GM18909 (cell line): ENCODE data around the gene GRK3.
"Not testable (repeated sequence)": the region's sequence is repeated elsewhere in the genome, so short reads cannot be mapped to it uniquely, and the experiment has no call there.

Source experiments
- ATAC-seq: cut with Tn5 transposase; IDR thresholded peaks from one replicate; pipeline ENCODE4 v1.9.1; 2021; ENCODE audit warnings: mild to moderate bottlenecking; ENCODE audit not compliant: unreplicated experiment, poor library complexity

The GRK3 gene

GRCh38 chr22:25564320-25564978 is at the start of gene GRK3:
TSS of gene GRK3 (plus strand) at chr22:25564675. CDS start at chr22:25565041, 366 bp downstream.
- ATAC-seq, result peak; percentile 48

- no peak for ATAC-seq
These were observed 46.3 kb upstream of the GRK3 start for GRCh38 chr22:25518000-25518663.

DNA sequence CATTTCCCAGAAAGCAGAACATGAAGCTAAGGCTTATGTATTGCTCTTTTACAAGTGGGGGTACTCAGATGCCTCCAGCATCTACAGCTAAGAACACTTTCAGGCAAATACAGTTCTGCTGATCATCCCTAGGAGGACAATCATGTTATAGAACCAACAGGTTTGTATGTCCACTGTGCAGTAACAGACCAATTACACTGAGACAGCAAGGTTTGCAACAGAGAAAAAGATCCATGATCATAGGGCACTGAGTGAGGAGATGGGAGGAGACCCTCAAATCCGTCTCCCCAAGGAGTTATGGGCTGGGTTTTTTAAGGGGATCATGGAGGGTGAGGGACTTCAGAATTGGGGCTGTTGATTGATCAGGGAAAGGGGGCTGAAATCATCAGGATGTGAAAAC is 39.1 kb upstream of the GRK3 start:
- no peak for ATAC-seq

DNA sequence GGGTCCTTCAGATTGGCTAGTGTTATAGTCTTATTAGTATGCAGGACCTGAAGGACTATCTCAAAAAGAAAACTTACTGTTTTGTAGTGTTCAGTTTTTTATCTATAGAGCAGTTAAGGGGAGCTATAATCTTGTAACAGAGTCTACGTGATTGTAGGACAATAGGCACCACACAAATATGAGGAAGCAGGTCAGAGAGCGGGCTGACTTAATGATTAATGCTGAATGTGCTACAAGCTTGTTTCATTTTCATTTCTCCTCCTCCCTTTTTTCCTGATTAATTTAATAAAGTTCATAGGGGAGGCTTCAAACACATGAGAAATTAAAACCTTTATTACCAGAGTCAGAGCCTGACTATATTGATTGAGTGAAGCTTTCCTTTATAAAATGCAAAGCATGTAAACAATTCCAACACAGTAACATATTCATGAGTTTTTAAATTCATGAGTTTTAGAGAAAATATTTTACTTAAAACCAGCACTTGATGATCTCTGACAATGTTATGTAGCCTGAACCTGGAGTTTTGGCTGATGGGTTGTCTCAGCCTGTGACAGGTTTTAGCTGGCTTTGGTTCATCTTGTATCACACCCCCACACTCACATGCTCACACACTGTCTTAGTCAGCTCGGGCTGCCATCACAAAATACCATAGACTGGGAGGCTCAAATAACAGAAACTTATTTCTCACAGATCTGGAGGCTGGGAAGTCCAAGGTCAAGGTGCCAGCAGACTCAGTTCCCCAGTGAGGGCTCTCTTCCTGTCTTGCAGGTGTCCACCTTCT is 38.5 kb upstream of the GRK3 start:
- not testable (repeated sequence) for ATAC-seq

DNA sequence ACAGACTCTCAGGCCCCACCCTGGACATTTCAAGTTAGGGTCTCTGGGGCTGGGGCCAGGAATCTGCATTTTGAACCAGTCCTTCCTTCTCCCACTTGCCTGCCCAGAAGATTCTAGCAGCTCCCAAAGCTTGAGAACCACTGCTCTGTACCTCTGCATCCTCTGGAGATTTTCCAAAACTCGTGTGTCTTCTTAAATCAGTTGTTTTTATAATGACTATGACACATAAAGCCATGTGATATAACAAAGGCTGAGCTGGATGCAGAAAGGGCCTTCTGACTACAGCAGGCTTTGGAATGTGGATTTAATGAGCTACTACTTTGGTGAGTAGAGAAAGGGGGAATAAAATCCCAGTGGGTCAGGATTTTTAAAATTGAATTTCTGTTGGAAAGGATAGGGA is 37.5 kb upstream of the GRK3 start:
- ATAC-seq, result not testable (repeated sequence)

DNA sequence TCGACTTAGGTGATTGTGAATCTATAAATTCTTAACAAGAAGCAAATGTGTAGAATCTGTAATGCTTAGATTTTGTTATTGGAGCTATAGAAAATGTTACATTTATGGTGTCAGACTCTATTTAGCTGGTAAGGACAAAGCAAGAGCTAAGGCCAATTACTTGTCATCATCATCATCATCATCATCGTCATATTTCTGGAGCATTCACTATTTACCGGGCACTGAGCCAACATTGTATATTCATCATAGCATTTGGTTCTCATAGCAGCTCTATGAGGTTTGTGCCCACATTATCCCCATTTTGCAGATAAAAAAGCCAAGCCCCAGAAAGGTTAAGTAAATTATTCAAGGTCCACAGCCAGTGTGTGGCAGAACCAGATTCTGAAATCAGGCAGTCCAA is 36.4 kb upstream of the GRK3 start:
- not testable (repeated sequence) for ATAC-seq

GRCh38 chr22:25529059-25529458 is 35.4 kb upstream of the GRK3 start:
- not testable (repeated sequence) for ATAC-seq

- ATAC-seq, result not testable (repeated sequence)
These were observed 34.8 kb upstream of the GRK3 start for GRCh38 chr22:25529541-25530137.

- ATAC-seq, result not testable (repeated sequence)
These were observed 32.8 kb upstream of the GRK3 start for GRCh38 chr22:25531677-25532076.

DNA sequence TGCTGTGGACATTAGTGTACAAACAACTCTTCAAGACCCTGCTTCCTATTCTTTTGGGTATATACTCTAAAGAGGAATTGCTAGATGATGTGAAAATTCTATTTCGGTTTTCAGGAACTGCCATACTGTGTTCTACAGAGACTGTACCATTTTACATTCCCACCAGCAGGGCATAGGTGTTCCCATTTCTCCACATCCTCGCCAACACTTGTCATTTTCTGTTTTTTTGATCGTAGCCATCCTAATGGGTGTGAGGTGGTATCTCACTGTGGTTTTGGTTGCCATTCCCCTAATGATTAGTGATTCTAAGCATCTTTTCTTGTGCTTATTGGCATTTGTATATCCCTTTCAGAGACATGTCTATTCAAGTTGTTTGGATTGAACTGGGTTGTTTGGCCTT is 29.8 kb upstream of the GRK3 start:
- no peak for ATAC-seq

DNA sequence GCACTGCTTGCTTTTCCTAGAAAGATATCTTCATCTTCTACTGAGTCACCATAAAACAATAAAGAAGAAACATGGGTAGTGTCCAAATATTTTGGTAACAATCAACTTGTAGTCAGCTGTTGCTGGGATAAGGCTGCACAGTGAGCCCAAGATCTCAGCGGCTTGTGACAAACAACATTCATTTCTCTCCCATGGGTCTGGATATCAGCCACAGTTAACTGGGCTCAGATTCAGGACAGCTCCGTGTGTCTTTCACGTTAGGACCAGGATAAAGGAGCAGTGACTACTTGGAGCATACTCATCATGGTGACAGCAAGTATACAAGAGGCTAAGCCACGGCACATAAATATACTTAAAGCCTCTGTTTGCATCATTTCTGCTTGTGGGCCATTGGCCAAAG is 27.9 kb upstream of the GRK3 start:
- ATAC-seq, result no peak

GRCh38 chr22:25540166-25540907 is 24.1 kb upstream of the GRK3 start:
- ATAC-seq, result no peak

DNA sequence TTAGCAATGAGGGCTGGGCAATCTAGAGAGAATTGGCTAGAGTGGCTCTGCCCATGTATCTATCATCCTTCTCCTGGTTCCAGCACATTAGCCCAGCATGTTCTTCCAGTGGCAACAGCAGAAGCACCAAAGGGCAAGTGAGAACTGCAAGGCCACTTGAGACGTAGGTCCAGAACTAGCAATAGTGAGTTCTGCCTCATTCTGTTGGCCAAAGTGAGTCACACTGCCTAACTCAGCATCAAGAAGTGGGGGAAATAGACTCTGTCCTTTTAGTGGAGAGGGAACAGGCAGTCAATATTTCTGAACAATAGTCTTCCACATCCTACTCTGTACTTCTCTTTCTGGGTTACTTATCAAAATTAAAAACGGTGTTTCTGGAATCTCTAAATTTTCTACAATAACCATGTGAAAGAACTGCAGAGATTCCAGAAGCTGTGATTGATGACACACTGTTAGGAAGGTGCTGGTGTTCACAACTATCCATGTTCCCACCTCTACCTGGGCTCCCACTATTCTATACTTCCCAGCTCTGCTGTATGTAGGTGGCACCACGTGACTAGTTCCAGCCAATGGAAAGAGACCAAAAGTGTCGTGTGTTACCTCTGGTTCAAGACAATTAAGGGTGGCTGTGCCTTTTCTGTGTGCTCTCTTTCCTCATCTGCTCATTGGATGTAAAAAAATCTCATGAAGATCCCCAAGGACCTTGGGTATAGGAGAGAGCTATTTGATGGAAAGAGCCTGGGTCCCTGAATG is 23.4 kb upstream of the GRK3 start:
- ATAC-seq, result no peak

DNA sequence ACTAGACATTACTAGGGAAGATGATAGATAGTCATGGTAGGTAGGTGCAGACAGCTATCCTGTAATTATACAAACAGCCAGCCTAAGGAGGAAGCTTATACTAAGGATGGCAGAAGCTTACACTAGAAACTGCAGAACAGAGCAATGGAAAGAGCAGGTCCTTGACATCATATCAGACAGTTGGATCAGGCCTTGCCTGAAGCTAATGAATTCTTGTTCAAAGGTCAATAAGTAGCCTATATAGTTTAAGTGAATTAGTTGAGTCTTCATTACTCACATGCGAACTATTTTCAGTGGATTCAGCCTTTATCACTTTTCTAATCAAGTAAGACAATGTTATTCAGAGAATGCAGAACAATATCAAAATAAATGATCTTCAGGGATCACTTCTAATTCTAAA is 22.3 kb upstream of the GRK3 start:
- no peak for ATAC-seq

DNA sequence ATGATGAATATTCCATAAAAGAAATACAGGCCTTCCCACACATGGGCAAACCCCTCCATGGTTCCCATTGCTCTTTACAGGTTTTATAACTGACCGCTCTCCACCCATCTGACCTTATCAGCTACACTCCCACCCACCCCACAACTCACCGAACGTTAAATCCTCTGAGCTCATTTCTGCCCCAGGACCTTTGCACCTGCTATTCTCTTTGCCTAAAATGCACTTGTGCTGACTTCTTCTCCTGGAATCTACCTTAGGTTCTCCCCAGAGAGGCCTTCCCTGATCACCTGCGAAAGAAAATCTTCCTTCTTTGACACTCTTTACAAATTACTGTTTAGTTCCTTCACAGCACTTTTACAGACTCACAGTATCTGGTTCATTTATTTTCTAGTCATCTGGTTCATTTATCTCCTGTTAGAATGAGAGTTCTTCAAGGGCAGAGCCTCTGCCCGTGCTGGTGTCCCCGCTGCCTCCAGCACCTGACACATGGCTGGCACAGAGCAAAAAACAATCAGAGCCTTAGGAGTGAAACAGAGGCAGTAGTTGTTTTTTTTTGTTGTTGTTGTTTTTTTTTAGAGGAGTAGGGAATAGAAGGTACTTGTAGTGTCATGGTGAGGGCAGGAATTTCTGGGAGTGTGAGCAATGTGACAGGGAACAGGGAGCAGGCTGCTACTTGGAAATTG is 21.6 kb upstream of the GRK3 start:
- ATAC-seq, result no peak

DNA sequence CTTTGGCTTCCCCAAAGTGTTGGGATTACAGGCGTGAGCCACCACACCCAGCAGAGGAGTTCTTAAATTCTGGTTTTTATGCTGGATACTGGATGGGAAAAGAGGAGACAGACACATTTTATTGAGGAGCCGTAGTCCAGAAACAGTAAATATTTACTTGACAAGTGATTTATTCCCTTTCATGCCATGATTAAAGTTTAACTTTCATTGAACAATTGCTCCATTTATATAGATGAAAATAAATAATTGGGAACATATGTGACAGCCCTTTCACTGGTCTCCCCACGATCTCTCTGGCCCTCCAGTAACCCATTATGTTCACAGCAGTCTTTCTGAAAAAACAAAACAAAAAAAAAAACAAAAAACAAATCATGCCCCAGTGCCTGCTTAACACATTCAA is 19.3 kb upstream of the GRK3 start:
- ATAC-seq, result no peak

GRCh38 chr22:25545672-25546071 is 18.8 kb upstream of the GRK3 start:
- ATAC-seq, result no peak

GRCh38 chr22:25546242-25546641 is 18.2 kb upstream of the GRK3 start:
- no peak for ATAC-seq

DNA sequence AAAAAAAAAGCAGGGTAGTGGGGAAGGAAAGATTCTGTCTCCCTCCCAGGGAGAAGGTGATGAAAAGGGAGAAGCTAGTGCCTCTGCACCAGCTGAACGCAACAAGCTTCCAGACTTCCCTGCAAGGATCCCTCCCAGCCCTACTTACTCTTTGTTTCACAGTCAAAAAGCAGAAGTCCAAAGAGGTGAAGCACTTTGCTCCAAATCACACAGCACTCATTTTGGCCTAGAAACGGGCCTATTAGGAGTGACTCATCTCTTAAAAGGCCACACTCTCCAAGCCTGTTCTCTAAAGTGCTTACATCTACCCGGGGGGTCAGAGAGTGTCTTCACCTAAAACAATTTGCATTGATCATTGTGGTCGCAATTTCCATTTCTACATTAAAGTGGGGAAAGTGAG is 17.7 kb upstream of the GRK3 start:
- ATAC-seq, result no peak
